ENCODE data around the gene SMIM44. TPM values are rescaled to one million over a fixed set of nuclear protein-coding genes. Genes with fewer than 3 reads are reported as not detected.
"Not testable (repeated sequence)": the region's sequence is repeated elsewhere in the genome, so short reads cannot be mapped to it uniquely, and the experiment has no call there.

Gene SMIM44
- total and polyA plus RNA-seq, 2 donors (not counting 1 experiment from before 2014, with no cell fraction given), result not detected

- Histone ChIP-seq H3K9ac (ENCODE audit: insufficient read depth, low read length) (no peak overlapping the region), H3K4me2 (ENCODE audit: extremely low read depth, insufficient read depth, low read length) (no peak overlapping the region), H3K4me1 (ENCODE audit: control insufficient read depth, extremely low read depth, insufficient read depth, low read length) (no peaks in the 10 kb centered on the region), H3K36me3 (ENCODE audit: control insufficient read depth, insufficient read depth, low read length) (peaks cover 14% of the 10 kb centered on the region), H3K9me3 (ENCODE audit: control insufficient read depth, insufficient read depth, low read depth, low read length) (no peaks in the 10 kb centered on the region), H2AFZ (ENCODE audit: low read length) (no peak overlapping the region), H3K4me3 (replicated peaks in 1 of 4; ENCODE audit: control extremely low read depth in 1 of 4, insufficient read depth in 1 of 4, low read depth in 3 of 4, low read length in 4 of 4) (no peak overlapping the region), H3K27ac (ENCODE audit: insufficient read depth, low read length) (no peak overlapping the region), H3K79me2 (ENCODE audit: control insufficient read depth, insufficient read depth, low read length) (peaks cover 82% of the 10 kb centered on the region), H4K20me1 (ENCODE audit: control insufficient read depth, extremely low read depth, insufficient read depth, low read length) (no peaks in the 10 kb centered on the region), H3K27me3 (ENCODE audit: control insufficient read depth, insufficient read depth, low read length) (no peaks in the 10 kb centered on the region)
- TF ChIP-seq CTCF (conservative IDR thresholded peaks at IDR 0.05 in 1 of 2, IDR thresholded peaks at IDR 0.05 in 1 of 2; ENCODE audit: low read depth in 1 of 2, low read length in 2 of 2) (no peak), EZH2 (IDR thresholded peaks at IDR 0.05; ENCODE audit: low read length, missing control alignments) (no peak)
- DNase-seq (ENCODE audit: low read depth in 2 of 2), result peak in 1 of 2 donors; percentile 89
These were observed 26.3 kb upstream of the SMIM44 start for GRCh38 chr19:3509566-3509989.

- no peak overlapping the region for H3K4me3 ChIP-seq (replicated peaks in 1 of 4; ENCODE audit: control extremely low read depth in 1 of 4, insufficient read depth in 1 of 4, low read depth in 3 of 4, low read length in 4 of 4)
- H3K9ac ChIP-seq (ENCODE audit: insufficient read depth, low read length), result no peak overlapping the region
- no peak overlapping the region for H2AFZ ChIP-seq (ENCODE audit: low read length)
- no peaks in the 10 kb centered on the region for H3K9me3 ChIP-seq (ENCODE audit: control insufficient read depth, insufficient read depth, low read depth, low read length)
- TF ChIP-seq CTCF (conservative IDR thresholded peaks at IDR 0.05 in 1 of 2, IDR thresholded peaks at IDR 0.05 in 1 of 2; ENCODE audit: low read depth in 1 of 2, low read length in 2 of 2) (no peak), EZH2 (IDR thresholded peaks at IDR 0.05; ENCODE audit: low read length, missing control alignments) (no peak)
- peaks cover 14% of the 10 kb centered on the region for H3K36me3 ChIP-seq (ENCODE audit: control insufficient read depth, insufficient read depth, low read length)
- peak in 1 of 2 donors; percentile 41 for DNase-seq (ENCODE audit: low read depth in 2 of 2)
- H3K27me3 ChIP-seq (ENCODE audit: control insufficient read depth, insufficient read depth, low read length), result no peaks in the 10 kb centered on the region
- peaks cover 76% of the 10 kb centered on the region for H3K79me2 ChIP-seq (ENCODE audit: control insufficient read depth, insufficient read depth, low read length)
- no peaks in the 10 kb centered on the region for H4K20me1 ChIP-seq (ENCODE audit: control insufficient read depth, extremely low read depth, insufficient read depth, low read length)
- H3K27ac ChIP-seq (ENCODE audit: insufficient read depth, low read length), result no peak overlapping the region
- no peak overlapping the region for H3K4me2 ChIP-seq (ENCODE audit: extremely low read depth, insufficient read depth, low read length)
- H3K4me1 ChIP-seq (ENCODE audit: control insufficient read depth, extremely low read depth, insufficient read depth, low read length), result no peaks in the 10 kb centered on the region
These were observed 25.7 kb upstream of the SMIM44 start for GRCh38 chr19:3508771-3509535.

GRCh38 chr19:3508121-3508661 is 24.9 kb upstream of the SMIM44 start:
- H3K27me3 ChIP-seq (ENCODE audit: control insufficient read depth, insufficient read depth, low read length); H3K4me2 ChIP-seq (ENCODE audit: extremely low read depth, insufficient read depth, low read length); H3K4me1 ChIP-seq (ENCODE audit: control insufficient read depth, extremely low read depth, insufficient read depth, low read length); H3K9me3 ChIP-seq (ENCODE audit: control insufficient read depth, insufficient read depth, low read depth, low read length); H3K27ac ChIP-seq (ENCODE audit: insufficient read depth, low read length); H4K20me1 ChIP-seq (ENCODE audit: control insufficient read depth, extremely low read depth, insufficient read depth, low read length); H2AFZ ChIP-seq (ENCODE audit: low read length); H3K9ac ChIP-seq (ENCODE audit: insufficient read depth, low read length); DNase-seq (ENCODE audit: low read depth in 2 of 2): not testable (repeated sequence)
- Histone ChIP-seq H3K36me3 (ENCODE audit: control insufficient read depth, insufficient read depth, low read length) (peaks cover 14% of the 10 kb centered on the region), H3K4me3 (replicated peaks in 1 of 4; ENCODE audit: control extremely low read depth in 1 of 4, insufficient read depth in 1 of 4, low read depth in 3 of 4, low read length in 4 of 4) (peak overlapping the region in 1 of 4 experiments; percentile 84), H3K79me2 (ENCODE audit: control insufficient read depth, insufficient read depth, low read length) (peaks cover 69% of the 10 kb centered on the region)
